NCI-H2196 treated with DMSO at 0.1 percent for 48 hours (cell line): ENCODE data around the gene GHRH.

Experiments
- DNase-seq: peaks from one replicate; lab custom pipeline; 2025; ENCODE audit not compliant: unreplicated experiment; lab: John Stamatoyannopoulos, UW

GHRH gene

DNA sequence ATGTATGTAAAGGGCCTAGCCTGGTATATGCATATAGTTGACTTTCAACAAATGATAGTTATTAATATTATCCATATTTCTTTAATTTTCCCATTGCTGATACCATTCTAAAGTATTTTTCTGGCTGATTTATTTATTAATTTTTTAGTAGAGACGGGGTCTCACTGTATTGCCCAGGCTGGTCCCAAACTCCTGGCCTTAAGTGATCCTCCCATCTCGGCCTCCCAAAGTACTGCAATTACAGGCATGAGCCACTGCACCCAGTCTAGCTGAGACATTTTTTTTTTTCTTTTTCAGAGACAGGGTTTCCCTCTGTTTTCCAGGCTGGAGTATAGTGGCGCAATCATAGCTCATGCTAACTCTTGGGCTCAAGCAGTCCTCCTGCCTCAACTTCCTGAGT is 52.4 kb downstream of the GHRH start:
- DNase-seq, result no peak

DNA sequence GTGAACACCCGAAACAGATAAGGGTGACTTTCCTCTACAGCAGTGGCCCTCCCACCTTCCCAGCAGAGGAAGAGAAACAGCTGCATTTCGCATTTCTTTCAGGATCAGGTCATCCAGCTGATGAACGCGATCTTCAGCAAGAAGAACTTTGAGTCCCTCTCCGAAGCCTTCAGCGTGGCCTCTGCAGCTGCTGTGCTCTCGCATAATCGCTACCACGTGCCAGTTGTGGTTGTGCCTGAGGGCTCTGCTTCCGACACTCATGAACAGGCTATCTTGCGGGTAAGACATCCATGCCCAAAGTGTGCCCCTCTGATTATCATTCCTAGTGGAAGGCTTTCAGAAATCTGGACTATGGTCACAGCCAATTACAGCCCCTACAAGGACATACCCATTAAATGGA is 54.4 kb downstream of the GHRH start:
- no peak for DNase-seq

DNA sequence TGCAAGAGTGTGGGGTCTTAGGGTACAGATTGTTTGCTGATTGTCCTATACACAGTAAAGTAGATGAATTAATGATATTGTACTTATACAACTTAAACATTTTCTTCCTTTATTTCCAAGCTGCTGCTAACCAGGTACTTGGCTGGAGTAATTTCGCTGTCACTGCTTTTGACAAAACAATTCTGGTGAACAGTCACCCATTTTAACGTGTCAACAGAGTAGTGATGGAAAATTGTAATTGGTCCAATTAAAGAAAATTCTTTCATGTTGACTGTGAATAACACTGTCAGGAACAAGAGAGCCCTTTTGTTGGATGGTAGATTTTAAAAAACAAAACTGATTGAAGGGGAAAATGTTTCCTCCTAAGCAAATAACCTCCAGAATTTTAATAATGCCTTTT is 55.8 kb downstream of the GHRH start:
- no peak for DNase-seq

DNA sequence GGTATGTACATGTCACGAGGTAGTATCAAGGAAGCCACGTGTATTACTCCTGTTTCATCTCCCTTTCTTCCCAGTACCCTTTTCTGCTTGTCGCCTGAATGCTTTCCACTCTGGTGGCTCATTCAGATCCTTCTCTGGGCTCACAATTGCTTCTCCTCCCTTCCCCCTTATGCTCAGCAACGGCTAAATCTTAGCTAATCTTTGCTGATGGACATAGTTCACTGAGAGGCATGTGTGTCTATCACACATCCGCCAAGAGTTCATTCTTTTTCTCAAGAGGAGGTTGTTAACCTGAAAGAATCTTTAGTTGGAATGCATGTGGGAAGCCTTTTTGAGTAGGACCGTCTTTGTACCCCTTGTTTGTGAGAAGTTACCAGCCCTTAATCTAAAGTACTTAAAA is 56.5 kb downstream of the GHRH start:
- no peak for DNase-seq

DNA sequence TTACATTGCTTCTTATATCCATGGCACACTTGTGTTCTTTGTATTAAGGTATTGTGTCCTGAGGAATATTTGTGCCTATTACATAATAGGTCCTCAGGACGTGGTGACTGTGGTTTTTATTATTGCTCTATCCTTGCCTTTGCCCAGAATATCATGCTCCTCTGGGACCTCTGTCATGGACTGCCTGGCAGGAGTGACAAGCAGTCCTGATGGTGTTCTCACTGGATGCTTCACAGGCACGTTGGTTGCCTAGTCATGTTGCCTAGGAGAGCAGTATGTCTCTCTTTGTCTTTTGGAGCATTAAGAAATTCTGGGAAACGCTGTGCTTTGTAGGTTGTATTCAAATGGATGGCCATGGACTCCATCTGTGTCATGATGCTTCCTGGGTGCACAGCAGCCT is 57.6 kb downstream of the GHRH start:
- DNase-seq, result no peak

DNA sequence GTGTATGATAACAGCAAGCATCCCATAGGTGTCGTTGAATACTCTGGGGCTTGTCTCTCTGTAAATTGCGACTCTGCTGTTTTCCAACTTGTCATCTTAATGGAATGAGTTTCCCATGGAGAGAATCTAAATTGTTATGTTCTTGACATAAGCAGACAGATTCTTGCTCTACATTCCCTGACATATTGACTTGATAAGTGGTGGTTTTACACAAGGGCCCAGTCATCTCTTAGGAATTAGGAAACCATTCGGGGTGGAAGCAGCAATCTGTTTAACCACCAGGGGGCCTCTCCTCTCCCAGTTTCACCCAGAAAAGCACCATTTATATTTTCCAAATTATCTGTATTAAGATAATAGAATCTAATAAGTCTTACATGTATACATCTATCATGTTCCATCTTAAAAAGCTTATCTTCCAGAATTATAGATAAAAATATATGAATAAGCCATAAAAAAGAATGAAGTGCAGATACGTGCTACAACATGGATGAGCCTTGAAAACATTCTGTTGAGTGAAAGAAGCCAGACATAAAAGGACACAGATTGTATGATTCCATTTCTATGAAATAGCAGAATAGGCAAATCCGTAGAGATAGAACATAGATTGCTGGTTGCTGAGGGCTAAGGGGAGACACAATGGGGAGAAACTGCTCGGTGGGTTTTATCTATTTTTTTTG is 59.2 kb downstream of the GHRH start:
- DNase-seq, result peak; percentile 46

DNA sequence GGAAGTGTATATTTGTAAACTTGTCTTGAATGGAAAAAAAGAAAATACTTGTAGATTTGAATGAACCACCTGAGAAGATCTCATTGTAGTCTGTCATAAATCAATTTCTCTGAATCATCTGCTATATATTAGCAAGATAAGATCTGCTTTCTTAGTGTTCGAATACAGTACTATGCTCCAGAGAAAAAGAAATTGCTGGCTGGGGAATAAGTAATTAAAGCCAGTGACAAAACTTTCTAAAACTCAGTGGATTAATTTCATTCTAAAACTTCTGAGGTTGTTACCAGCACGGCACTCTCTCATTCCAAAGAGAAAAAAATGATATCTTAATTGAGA is 59.8 kb downstream of the GHRH start:
- DNase-seq, result no peak
